Lung (tissue), 12 donors: Measurements from ENCODE around the gene PRCC. TPM values are rescaled to one million over a fixed set of nuclear protein-coding genes. Genes with fewer than 3 reads are reported as not detected.

Source experiments
- ATAC-seq: fragments of 200-7000 bp; cut with Tn5 transposase; one replicate; pipeline ENCODE4 v1.9.1; 2020; ENCODE audit warnings: moderate number of reproducible peaks; ENCODE audit not compliant: insufficient read depth, low FRiP score
- DNase-seq, 3 donors: peaks; one replicate each; pipeline ENCODE4 v3.0.0-alpha.2; 2013 to 2017
- H3K27ac ChIP-seq, 2 donors: one replicate each; pipeline ENCODE4 v1.5.1; 2013; ENCODE audit warnings: mild to moderate bottlenecking in 2 of 2, moderate library complexity in 2 of 2, control low read depth in 1 of 2, inconsistent platforms in 1 of 2, low read depth in 1 of 2, low read length in 1 of 2
- H3K27me3 ChIP-seq, 3 donors: one replicate each; pipeline ENCODE4 v1.5.1; 2013; ENCODE audit warnings: low read length in 2 of 3; ENCODE audit not compliant: control insufficient read depth in 3 of 3, insufficient read depth in 3 of 3
- H3K36me3 ChIP-seq, 4 donors: one replicate each; pipeline ENCODE4 v1.5.1; 2013; ENCODE audit warnings: low read length in 4 of 4, mild to moderate bottlenecking in 1 of 4, moderate library complexity in 1 of 4; ENCODE audit not compliant: control insufficient read depth in 4 of 4, insufficient read depth in 4 of 4
- H3K4me1 ChIP-seq, 5 donors: one replicate each; pipeline ENCODE4 v1.5.1; 2013; ENCODE audit warnings: low read length in 5 of 5, mild to moderate bottlenecking in 2 of 5, moderate library complexity in 1 of 5; ENCODE audit not compliant: control insufficient read depth in 5 of 5, insufficient read depth in 5 of 5
- H3K4me3 ChIP-seq: one replicate; pipeline ENCODE4 v1.5.1; 2013; ENCODE audit warnings: mild to moderate bottlenecking, control low read depth, moderate library complexity
- H3K9ac ChIP-seq, 2 donors: one replicate each; pipeline ENCODE4 v1.5.1; 2013; ENCODE audit warnings: low read length in 2 of 2, control low read depth in 1 of 2; ENCODE audit not compliant: insufficient read depth in 1 of 2
- H3K9me3 ChIP-seq, 4 donors: one replicate each; pipeline ENCODE4 v1.5.1; 2013; ENCODE audit warnings: low read length in 3 of 4, mild to moderate bottlenecking in 1 of 4, moderate library complexity in 1 of 4; ENCODE audit not compliant: control insufficient read depth in 4 of 4, insufficient read depth in 3 of 4
- WGBS, 2 donors: extraction: QIAGEN DNeasy Blood & Tissue Kit; methylation state at CpG; one replicate each; pipeline ENCODE4 v1.1.7; 2013; 5-methylcytosine and 5-hydroxymethylcytosine counted together
- polyA plus RNA-seq, 2 donors: library from polyadenylated mRNA; stranded (reverse); fragments of 200-250 nt; gene quantifications; one replicate each; pipeline ENCODE4 v1.2.1, GENCODE V29; 2013
- total RNA-seq, 2 donors: library from RNA; depleted of rRNA in 1 of 2; stranded (reverse); fragments of >200 nt in 1 of 2; gene quantifications; one replicate each; pipeline ENCODE4 v1.2.1, GENCODE V29; 2014 to 2021
- TF ChIP-seq, protein P1 (sequence below): IDR thresholded peaks from 2 replicates; pipeline ENCODE4 v1.5.1; 2012; ENCODE audit warnings: mild to moderate bottlenecking; ENCODE audit errors: control extremely low read depth, extremely low read depth
- donor health status: control.
- donor health status: control.
- donor health status: Bipolar disorder and iron deficiency.
- donor health status: healthy.
- donor health status: DM: yes; HTN: yes; CAD: no.

Gene PRCC
- total and polyA plus RNA-seq, 4 donors: 36.2 to 52.7 (median 39.3) TPM

DNA sequence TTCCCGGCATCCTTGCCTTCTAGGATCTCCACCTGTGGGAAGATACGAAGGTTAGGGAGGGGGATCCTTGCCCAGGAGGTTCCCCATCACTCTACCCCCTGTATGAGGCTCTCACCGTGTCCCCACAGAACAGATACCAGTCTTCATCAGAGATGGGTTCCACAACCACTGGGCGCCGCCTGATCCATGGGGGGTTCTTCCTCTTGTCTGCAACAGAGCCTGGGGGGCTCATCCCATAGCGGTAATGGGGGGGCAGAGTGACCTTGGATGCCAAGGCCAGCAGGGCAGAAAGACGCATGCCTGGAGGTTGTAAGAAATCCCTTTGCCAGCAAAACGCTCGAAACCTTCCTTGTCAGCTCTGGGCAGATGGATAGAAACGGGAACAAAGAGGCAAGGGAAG lies 28.9 kb upstream of the PRCC start:
- Histone ChIP-seq H3K4me1 (peaks cover 0 to 15% (median 0%) of the 10 kb centered on the region in 5 donors), H3K27me3 (no peaks in the 10 kb centered on the region), H3K4me3 (no peak overlapping the region), H3K36me3 (peaks cover 2 to 32% (median 11%) of the 10 kb centered on the region in 4 donors), H3K9ac (no peak overlapping the region), H3K27ac (no peak overlapping the region), H3K9me3 (no peaks in the 10 kb centered on the region)
- TF ChIP-seq, protein P1, sequence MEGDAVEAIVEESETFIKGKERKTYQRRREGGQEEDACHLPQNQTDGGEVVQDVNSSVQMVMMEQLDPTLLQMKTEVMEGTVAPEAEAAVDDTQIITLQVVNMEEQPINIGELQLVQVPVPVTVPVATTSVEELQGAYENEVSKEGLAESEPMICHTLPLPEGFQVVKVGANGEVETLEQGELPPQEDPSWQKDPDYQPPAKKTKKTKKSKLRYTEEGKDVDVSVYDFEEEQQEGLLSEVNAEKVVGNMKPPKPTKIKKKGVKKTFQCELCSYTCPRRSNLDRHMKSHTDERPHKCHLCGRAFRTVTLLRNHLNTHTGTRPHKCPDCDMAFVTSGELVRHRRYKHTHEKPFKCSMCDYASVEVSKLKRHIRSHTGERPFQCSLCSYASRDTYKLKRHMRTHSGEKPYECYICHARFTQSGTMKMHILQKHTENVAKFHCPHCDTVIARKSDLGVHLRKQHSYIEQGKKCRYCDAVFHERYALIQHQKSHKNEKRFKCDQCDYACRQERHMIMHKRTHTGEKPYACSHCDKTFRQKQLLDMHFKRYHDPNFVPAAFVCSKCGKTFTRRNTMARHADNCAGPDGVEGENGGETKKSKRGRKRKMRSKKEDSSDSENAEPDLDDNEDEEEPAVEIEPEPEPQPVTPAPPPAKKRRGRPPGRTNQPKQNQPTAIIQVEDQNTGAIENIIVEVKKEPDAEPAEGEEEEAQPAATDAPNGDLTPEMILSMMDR: no peak
- no peak for ATAC-seq
- 89 to 90% methylated on average over 10 of the region's 10 CpGs for WGBS, 2 donors
- DNase-seq: no peak

- no peak for DNase-seq
- no peak overlapping the region for H3K27ac ChIP-seq
- H3K4me1 ChIP-seq: peaks cover 0 to 15% (median 0%) of the 10 kb centered on the region in 5 donors
- 86 to 94% methylated on average over 2 of the region's 2 CpGs for WGBS, 2 donors
- no peaks in the 10 kb centered on the region for H3K9me3 ChIP-seq
- H3K27me3 ChIP-seq: no peaks in the 10 kb centered on the region
- H3K4me3 ChIP-seq: no peak overlapping the region
- TF ChIP-seq, protein P1: no peak
- no peak for ATAC-seq
- peaks cover 3 to 33% (median 11%) of the 10 kb centered on the region in 4 donors for H3K36me3 ChIP-seq
- no peak overlapping the region for H3K9ac ChIP-seq
Measured at GRCh38 chr1:156738916-156739315, 28.4 kb upstream of the PRCC start.

- Histone ChIP-seq H3K27me3 (no peaks in the 10 kb centered on the region), H3K9me3 (no peaks in the 10 kb centered on the region), H3K9ac (peak overlapping the region in 1 of 2 donors; percentile 36), H3K27ac (peak overlapping the region; percentile 22 to 40), H3K4me1 (peaks cover 0 to 15% (median 0%) of the 10 kb centered on the region in 5 donors), H3K36me3 (peaks cover 4 to 38% (median 15%) of the 10 kb centered on the region in 4 donors), H3K4me3 (peak overlapping the region; percentile 61)
- 22 to 23% methylated on average over 7 of the region's 7 CpGs for WGBS, 2 donors
- peak; percentile 0 for ATAC-seq
- TF ChIP-seq, protein P1: no peak
- DNase-seq: peak in 1 of 3 donors; percentile 24
Measured at GRCh38 chr1:156740237-156740740, 27.0 kb upstream of the PRCC start.
